ENCODE measurements around the gene SEC14L1. TPM values are rescaled to one million over a fixed set of nuclear protein-coding genes. Genes with fewer than 3 reads are reported as not detected.

SEC14L1 gene
- total RNA-seq, 1 experiment from 2014 or later, result 81.0 TPM

GRCh38 chr17:77142689-77143088 is 1.9 kb downstream of the SEC14L1 start:
- H3K27ac Mint-ChIP-seq, result no peak overlapping the region
- ChIA-PET POLR2A (interaction anchor here (0.6 kb wide), 1 partner anchor 170 kb away, joined by 6 read pairs; no protein-coding TSS in a partner anchor), CTCF (no interaction called here)
- peaks cover 9% of the 10 kb centered on the region for H3K9me3 Mint-ChIP-seq
- TF ChIP-seq, protein P1, sequence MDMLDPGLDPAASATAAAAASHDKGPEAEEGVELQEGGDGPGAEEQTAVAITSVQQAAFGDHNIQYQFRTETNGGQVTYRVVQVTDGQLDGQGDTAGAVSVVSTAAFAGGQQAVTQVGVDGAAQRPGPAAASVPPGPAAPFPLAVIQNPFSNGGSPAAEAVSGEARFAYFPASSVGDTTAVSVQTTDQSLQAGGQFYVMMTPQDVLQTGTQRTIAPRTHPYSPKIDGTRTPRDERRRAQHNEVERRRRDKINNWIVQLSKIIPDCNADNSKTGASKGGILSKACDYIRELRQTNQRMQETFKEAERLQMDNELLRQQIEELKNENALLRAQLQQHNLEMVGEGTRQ (CRISPR knock-in tag; IDR thresholded peaks at IDR 0.05), result no peak
- no peak for TF ChIP-seq CDX4 (CRISPR knock-in tag; IDR thresholded peaks at IDR 0.05; ENCODE audit: borderline replicate concordance)
- TF ChIP-seq ZNF396 (CRISPR knock-in tag; IDR thresholded peaks at IDR 0.05; ENCODE audit: borderline replicate concordance), result no peak
- TF ChIP-seq ZBTB43 (CRISPR knock-in tag; IDR thresholded peaks at IDR 0.05), result no peak
- no peak for TF ChIP-seq FOXJ3 (CRISPR knock-in tag; IDR thresholded peaks at IDR 0.05; ENCODE audit: borderline replicate concordance)
- no peak for TF ChIP-seq SMAD4 (CRISPR knock-in tag; IDR thresholded peaks at IDR 0.05)
- TF ChIP-seq NR3C1 (CRISPR knock-in tag; conservative IDR thresholded peaks at IDR 0.05; ENCODE audit: low read depth), result no peak
- no peak for TF ChIP-seq CTCF (IDR thresholded peaks at IDR 0.05)
- TF ChIP-seq, protein P2, sequence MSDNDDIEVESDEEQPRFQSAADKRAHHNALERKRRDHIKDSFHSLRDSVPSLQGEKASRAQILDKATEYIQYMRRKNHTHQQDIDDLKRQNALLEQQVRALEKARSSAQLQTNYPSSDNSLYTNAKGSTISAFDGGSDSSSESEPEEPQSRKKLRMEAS (CRISPR knock-in tag; IDR thresholded peaks at IDR 0.05), result no peak
- no peak for TF ChIP-seq ESRRA (CRISPR knock-in tag; IDR thresholded peaks at IDR 0.05; ENCODE audit: borderline replicate concordance)
- no peak for TF ChIP-seq TP53 (CRISPR knock-in tag; IDR thresholded peaks at IDR 0.05)
- TF ChIP-seq NFATC4 (CRISPR knock-in tag; IDR thresholded peaks at IDR 0.05), result no peak
- no peak for TF ChIP-seq PRRX2 (CRISPR knock-in tag; IDR thresholded peaks at IDR 0.05)
- no peak for TF ChIP-seq MYBL2 (CRISPR knock-in tag; IDR thresholded peaks at IDR 0.05)
- no peak for TF ChIP-seq STAT6 (CRISPR knock-in tag; conservative IDR thresholded peaks at IDR 0.05; ENCODE audit: low read depth)
- no peak for TF ChIP-seq ZNF416 (CRISPR knock-in tag; IDR thresholded peaks at IDR 0.05)
- no peak for TF ChIP-seq IRF2 (CRISPR knock-in tag; IDR thresholded peaks at IDR 0.05; ENCODE audit: borderline replicate concordance, low read depth)
- no peak for TF ChIP-seq TCF7 (CRISPR knock-in tag; IDR thresholded peaks at IDR 0.05; ENCODE audit: low read depth)
- no peak for TF ChIP-seq ARID4B (CRISPR knock-in tag; IDR thresholded peaks at IDR 0.05; ENCODE audit: borderline replicate concordance)
- H3K4me3 Mint-ChIP-seq, result no peak overlapping the region; the same call in 1 of the 2 replicates
- DNase-seq (ENCODE audit: low spot score) (no peak), ATAC-seq (no peak)
- H3K36me3 Mint-ChIP-seq, result peaks cover 25% of the 10 kb centered on the region
- no peaks in the 10 kb centered on the region; the same call in 1 of the 2 replicates for H3K27me3 Mint-ChIP-seq (ENCODE audit: low read depth)
- peaks cover 40% of the 10 kb centered on the region for H3K4me1 Mint-ChIP-seq

Measured in WTC11 (cell line).